Stomach smooth muscle (tissue), 2 donors: ENCODE data around the gene TNFRSF25.
A peak's percentile ranks its signal among the peaks of the same experiment; 100 is the strongest.
"Not testable (repeated sequence)": the region's sequence is repeated elsewhere in the genome, so short reads cannot be mapped to it uniquely, and the experiment has no call there.

Source experiments
- H3K27ac ChIP-seq: one replicate; pipeline ENCODE4 v1.7.0; 2013; ENCODE audit warnings: mild to moderate bottlenecking, low read length, inconsistent platforms
- H3K27me3 ChIP-seq, 2 donors: one replicate each; pipeline ENCODE4 v1.7.0; 2013; ENCODE audit warnings: low read length in 2 of 2; ENCODE audit not compliant: insufficient read depth in 2 of 2, control insufficient read depth in 1 of 2
- H3K36me3 ChIP-seq, 2 donors: one replicate each; pipeline ENCODE4 v1.7.0; 2013; ENCODE audit warnings: low read length in 2 of 2; ENCODE audit not compliant: control insufficient read depth in 2 of 2, insufficient read depth in 2 of 2
- H3K4me1 ChIP-seq: one replicate; pipeline ENCODE4 v1.7.0; 2013; ENCODE audit warnings: low read length; ENCODE audit not compliant: control insufficient read depth, insufficient read depth
- H3K4me3 ChIP-seq, 2 donors: one replicate each; pipeline ENCODE4 v1.7.0; 2013; ENCODE audit warnings: low read length in 2 of 2
- H3K9ac ChIP-seq, 2 donors: one replicate each; pipeline ENCODE4 v1.7.0; 2013; ENCODE audit warnings: low read length in 2 of 2, mild to moderate bottlenecking in 1 of 2
- H3K9me3 ChIP-seq, 2 donors: one replicate each; pipeline ENCODE4 v1.7.0; 2013; ENCODE audit warnings: low read length in 2 of 2; ENCODE audit not compliant: control insufficient read depth in 2 of 2
- donor health status: healthy.
- donor health status: Pancreatic carcinoma.

Gene TNFRSF25

DNA sequence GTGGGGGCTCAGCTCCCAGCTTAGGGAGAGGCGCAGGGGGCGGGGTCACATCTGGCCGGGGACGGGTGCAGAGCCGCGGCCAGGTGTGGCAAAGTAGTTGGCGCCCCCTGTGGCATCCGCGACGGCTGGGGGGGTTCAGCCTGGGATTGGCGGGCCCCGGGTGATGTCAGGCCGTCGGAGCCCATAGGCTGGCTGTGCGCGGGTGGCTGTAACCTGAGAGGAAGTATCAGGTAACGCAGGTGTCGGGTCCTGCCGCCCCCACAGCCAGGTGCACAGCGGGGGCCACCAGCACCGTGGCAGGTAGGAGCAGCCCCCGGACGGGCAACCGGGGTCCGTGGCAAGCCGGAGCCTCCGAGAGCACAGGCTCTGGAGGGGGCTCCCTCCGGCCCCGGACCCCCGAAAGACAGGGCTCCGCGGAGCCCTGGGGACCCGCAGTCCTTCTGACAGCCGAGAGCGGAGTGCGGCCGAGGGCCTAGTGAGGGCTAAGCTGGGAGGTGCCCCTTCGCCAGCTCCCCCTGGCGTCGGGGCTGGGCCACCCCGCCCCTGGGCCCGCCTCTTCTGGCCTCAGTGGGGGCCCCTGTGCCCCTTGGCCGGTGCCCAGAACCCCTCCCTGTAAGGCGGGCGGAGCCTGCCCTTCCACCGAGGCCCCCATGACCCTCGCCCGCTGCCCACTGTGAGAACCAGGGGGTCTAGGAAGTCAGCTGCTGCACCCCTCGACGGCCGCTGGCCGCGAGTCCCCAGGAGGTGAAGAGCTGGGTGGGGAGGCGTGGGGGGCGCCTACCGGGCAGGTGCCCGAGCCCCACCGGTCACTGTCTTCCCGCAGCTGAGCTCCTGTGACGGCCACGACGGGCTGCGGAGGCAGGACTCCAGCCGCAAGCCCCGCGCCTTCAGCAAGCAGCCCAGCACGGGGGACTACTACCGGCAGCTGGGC lies 17.9 kb downstream of the TNFRSF25 start:
- H3K9me3 ChIP-seq: no peaks in the 10 kb centered on the region
- no peak overlapping the region for H3K9ac ChIP-seq
- H3K4me1 ChIP-seq: peaks cover 9% of the 10 kb centered on the region
- no peak overlapping the region for H3K27ac ChIP-seq
- no peaks in the 10 kb centered on the region for H3K36me3 ChIP-seq
- H3K27me3 ChIP-seq: peaks cover 34 to 52% of the 10 kb centered on the region in 2 donors
- peak overlapping the region in 1 of 2 donors; percentile 22 for H3K4me3 ChIP-seq

GRCh38 chr1:6447016-6447817 lies 18.8 kb downstream of the TNFRSF25 start:
- Histone ChIP-seq H3K36me3 (no peaks in the 10 kb centered on the region), H3K27me3 (peaks cover 34 to 48% of the 10 kb centered on the region in 2 donors), H3K9ac (no peak overlapping the region), H3K4me3 (no peak overlapping the region), H3K9me3 (no peaks in the 10 kb centered on the region), H3K27ac (no peak overlapping the region), H3K4me1 (peaks cover 9% of the 10 kb centered on the region)

DNA sequence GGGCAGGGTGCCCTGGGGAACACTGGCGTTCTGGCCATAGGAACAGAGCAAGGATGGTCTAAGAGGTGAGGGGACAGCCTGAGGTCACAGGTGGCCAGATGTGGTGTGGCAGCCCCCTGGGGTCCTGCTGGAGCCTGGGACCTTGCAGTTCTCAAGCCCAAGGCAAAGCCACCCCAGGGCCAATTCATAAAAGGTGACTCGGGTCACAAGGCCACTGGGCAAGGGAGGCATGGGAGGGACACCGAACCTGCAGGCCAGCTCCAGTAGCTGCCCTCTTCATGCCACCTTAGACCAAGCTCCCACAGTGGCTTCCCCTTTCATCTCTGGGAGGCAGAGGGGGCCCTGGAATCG lies 19.3 kb downstream of the TNFRSF25 start:
- H3K4me1 ChIP-seq: peaks cover 9% of the 10 kb centered on the region
- no peak overlapping the region for H3K4me3 ChIP-seq
- H3K36me3 ChIP-seq: no peaks in the 10 kb centered on the region
- no peak overlapping the region for H3K9ac ChIP-seq
- peaks cover 34 to 48% of the 10 kb centered on the region in 2 donors for H3K27me3 ChIP-seq
- H3K27ac ChIP-seq: no peak overlapping the region
- H3K9me3 ChIP-seq: no peaks in the 10 kb centered on the region

DNA sequence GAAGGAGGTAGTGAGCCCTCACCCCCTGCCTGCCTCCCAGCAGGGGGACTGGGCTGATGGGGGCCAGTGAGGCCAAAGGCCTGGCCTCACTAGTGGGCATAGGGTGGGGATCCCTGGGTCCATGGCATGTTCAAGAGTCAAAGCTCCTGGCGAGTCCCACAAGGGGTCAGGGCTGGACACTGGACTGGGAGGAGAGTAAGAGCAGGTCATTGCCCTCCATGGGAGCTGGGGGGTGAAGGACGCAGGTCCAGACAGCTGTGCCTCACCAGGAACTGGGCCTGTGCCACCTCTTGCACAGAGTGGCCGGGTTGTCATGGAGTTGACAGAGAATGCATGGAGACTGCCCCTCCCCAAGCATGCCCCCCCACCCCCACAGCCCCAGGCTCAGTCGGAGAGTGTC lies 20.0 kb downstream of the TNFRSF25 start:
- H3K9ac ChIP-seq, H3K27ac ChIP-seq, H3K4me1 ChIP-seq, H3K9me3 ChIP-seq, H3K4me3 ChIP-seq, H3K36me3 ChIP-seq: not testable (repeated sequence)
- H3K27me3 ChIP-seq: peaks cover 38 to 47% of the 10 kb centered on the region in 2 donors

DNA sequence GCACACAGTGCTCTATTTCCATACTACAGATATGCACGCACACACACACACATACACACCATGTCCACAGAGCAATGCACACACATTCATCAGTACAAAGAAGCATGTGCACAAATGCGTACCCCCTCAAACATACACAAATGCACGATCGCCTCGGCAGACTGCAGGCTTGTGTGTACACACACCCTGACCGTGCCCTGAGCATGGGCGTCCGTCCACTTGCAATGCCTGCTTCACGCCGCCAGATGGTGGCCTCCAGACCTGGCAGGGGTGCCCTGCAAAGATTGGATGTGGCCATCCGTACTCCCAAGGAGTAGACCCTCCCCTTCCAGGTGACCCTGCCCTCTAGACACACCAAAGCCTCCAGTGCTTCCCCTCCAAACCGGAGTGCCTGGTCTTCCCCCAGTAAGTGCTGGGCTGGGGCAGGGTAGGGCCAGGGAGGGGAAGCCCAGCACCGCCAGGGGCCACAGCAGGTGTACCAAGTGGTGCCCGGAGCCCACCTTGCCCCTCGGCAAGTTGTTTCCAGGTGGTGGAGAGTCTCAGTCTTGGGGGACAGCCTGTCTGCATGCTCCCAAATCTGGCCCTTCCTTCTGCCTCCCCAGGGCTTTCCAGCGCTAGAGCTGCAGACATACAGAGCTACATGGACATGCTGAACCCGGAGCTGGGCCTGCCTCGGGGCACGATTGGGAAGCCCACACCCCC lies 20.8 kb downstream of the TNFRSF25 start:
- no peak overlapping the region for H3K27ac ChIP-seq
- peaks cover 34 to 45% of the 10 kb centered on the region in 2 donors for H3K27me3 ChIP-seq
- H3K9ac ChIP-seq: no peak overlapping the region
- H3K4me3 ChIP-seq: no peak overlapping the region
- H3K4me1 ChIP-seq: peaks cover 11% of the 10 kb centered on the region
- H3K9me3 ChIP-seq: no peaks in the 10 kb centered on the region
- H3K36me3 ChIP-seq: no peaks in the 10 kb centered on the region

GRCh38 chr1:6444377-6444776 lies 21.6 kb downstream of the TNFRSF25 start:
- peaks cover 11% of the 10 kb centered on the region for H3K4me1 ChIP-seq
- peaks cover 31 to 44% of the 10 kb centered on the region in 2 donors for H3K27me3 ChIP-seq
- H3K9ac ChIP-seq: no peak overlapping the region
- H3K9me3 ChIP-seq: no peaks in the 10 kb centered on the region
- no peak overlapping the region for H3K4me3 ChIP-seq
- no peak overlapping the region for H3K27ac ChIP-seq
- no peaks in the 10 kb centered on the region for H3K36me3 ChIP-seq

DNA sequence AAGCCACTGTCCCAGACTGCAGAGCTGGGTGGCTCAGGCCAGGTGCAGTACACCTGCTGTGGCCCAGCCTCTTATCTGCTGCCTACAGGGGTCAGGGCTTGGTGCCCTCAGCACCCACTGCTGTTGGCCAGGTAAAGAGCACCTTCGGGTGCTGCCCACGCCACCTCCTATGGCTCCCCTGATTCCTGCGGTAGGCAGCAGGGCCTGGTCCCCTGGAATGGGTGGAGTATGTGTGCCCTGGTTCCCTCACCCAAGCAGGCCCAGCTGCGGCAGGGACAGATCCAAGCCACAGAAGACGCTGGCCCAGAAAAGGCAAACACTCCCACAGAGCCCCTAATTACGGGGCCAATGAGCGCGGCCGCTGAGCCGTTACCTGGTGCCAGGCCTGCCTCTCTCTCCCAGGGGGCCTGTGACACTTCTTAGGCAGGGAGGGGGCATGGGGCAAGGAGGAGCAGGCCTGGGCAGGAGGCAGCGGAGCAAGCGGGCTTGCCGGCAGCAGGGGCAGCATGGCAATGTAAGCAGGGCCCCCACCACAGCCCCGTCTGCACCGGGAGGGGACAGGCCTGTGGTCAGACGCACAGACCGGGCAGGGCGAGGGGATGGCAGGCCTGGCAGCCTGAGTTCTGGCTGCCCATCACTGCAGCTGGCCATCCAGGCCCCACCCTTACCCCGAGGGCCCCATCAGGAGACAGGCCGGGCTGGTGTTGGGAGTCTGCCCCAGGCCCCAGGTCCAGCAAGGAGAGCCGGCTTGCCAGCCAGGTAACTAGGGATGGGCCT lies 22.4 kb downstream of the TNFRSF25 start:
- Histone ChIP-seq H3K9ac (no peak overlapping the region), H3K27me3 (peaks cover 30 to 41% of the 10 kb centered on the region in 2 donors), H3K4me3 (no peak overlapping the region), H3K27ac (no peak overlapping the region), H3K36me3 (no peaks in the 10 kb centered on the region), H3K9me3 (no peaks in the 10 kb centered on the region), H3K4me1 (peaks cover 11% of the 10 kb centered on the region)

GRCh38 chr1:6441586-6441985 lies 24.4 kb downstream of the TNFRSF25 start:
- H3K27me3 ChIP-seq: peaks cover 28 to 31% of the 10 kb centered on the region in 2 donors
- H3K9me3 ChIP-seq: no peaks in the 10 kb centered on the region
- H3K36me3 ChIP-seq: no peaks in the 10 kb centered on the region
- H3K9ac ChIP-seq: no peak overlapping the region
- H3K4me1 ChIP-seq: peaks cover 2% of the 10 kb centered on the region
- H3K27ac ChIP-seq: no peak overlapping the region
- H3K4me3 ChIP-seq: no peak overlapping the region

GRCh38 chr1:6440198-6441126 lies 25.5 kb downstream of the TNFRSF25 start:
- H3K9ac ChIP-seq: no peak overlapping the region
- H3K36me3 ChIP-seq: no peaks in the 10 kb centered on the region
- H3K4me1 ChIP-seq: peaks cover 2% of the 10 kb centered on the region
- peaks cover 26 to 31% of the 10 kb centered on the region in 2 donors for H3K27me3 ChIP-seq
- no peak overlapping the region for H3K27ac ChIP-seq
- peak overlapping the region in 1 of 2 donors; percentile 29 for H3K4me3 ChIP-seq
- no peaks in the 10 kb centered on the region for H3K9me3 ChIP-seq
